ENCODE results near the gene KLHL24.

DNA sequence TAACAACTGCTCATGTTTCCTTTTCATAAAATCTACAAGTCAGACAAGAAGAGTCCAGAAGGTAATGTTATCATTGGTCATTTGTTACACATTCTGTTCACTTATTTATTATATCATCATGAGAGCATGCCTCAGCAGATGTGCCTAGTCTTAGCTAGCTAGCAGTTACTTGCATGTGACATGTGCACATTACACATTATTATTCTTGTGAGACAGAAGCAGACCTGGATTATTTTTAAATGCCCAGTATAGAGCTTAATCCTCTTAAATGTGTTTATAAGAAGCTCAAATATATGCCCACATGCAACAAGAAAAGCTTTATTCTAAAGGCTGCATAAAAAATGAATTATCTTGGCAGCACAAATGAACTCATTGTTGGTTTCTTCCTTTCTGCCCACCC, 74.8 kb downstream of the KLHL24 start:
- TF ChIP-seq EZH2 (IDR thresholded peaks at IDR 0.05; ENCODE audit: borderline replicate concordance, low read length), result no peak
- TF ChIP-seq, protein P1, sequence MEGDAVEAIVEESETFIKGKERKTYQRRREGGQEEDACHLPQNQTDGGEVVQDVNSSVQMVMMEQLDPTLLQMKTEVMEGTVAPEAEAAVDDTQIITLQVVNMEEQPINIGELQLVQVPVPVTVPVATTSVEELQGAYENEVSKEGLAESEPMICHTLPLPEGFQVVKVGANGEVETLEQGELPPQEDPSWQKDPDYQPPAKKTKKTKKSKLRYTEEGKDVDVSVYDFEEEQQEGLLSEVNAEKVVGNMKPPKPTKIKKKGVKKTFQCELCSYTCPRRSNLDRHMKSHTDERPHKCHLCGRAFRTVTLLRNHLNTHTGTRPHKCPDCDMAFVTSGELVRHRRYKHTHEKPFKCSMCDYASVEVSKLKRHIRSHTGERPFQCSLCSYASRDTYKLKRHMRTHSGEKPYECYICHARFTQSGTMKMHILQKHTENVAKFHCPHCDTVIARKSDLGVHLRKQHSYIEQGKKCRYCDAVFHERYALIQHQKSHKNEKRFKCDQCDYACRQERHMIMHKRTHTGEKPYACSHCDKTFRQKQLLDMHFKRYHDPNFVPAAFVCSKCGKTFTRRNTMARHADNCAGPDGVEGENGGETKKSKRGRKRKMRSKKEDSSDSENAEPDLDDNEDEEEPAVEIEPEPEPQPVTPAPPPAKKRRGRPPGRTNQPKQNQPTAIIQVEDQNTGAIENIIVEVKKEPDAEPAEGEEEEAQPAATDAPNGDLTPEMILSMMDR (conservative IDR thresholded peaks at IDR 0.05 in 1 of 2, IDR thresholded peaks at IDR 0.05 in 1 of 2; ENCODE audit: extremely low read depth in 1 of 2, insufficient read depth in 1 of 2, low read depth in 1 of 2, low read length in 2 of 2), result no peak

Measured in mammary epithelial cell (primary cell).